ENCODE data around the gene AKR1B1.

Gene AKR1B1

GRCh38 chr7:134419085-134419484 lies 39.8 kb downstream of the AKR1B1 start:
- no peak for DNase-seq (ENCODE audit: low read depth in 2 of 2)

GRCh38 chr7:134415700-134416099 lies 43.2 kb downstream of the AKR1B1 start:
- DNase-seq (ENCODE audit: low read depth in 2 of 2) = no peak

- no peak for DNase-seq (ENCODE audit: low read depth in 2 of 2)
Observed at GRCh38 chr7:134414109-134414508, 44.8 kb downstream of the AKR1B1 start.

- no peak for DNase-seq (ENCODE audit: low read depth in 2 of 2)
Observed at GRCh38 chr7:134407311-134407710, 51.6 kb downstream of the AKR1B1 start.

GRCh38 chr7:134406431-134406830 lies 52.5 kb downstream of the AKR1B1 start:
- DNase-seq (ENCODE audit: low read depth in 2 of 2) = no peak

- DNase-seq (ENCODE audit: low read depth in 2 of 2) = no peak
Observed at GRCh38 chr7:134405299-134405698, 53.6 kb downstream of the AKR1B1 start.

- DNase-seq (ENCODE audit: low read depth in 2 of 2) = no peak
Observed at GRCh38 chr7:134403062-134403461, 55.8 kb downstream of the AKR1B1 start.

GRCh38 chr7:134400859-134401258 lies 58.0 kb downstream of the AKR1B1 start:
- DNase-seq (ENCODE audit: low read depth in 2 of 2) = no peak

- no peak for DNase-seq (ENCODE audit: low read depth in 2 of 2)
Observed at GRCh38 chr7:134396031-134396430, 62.9 kb downstream of the AKR1B1 start.

- no peak for DNase-seq (ENCODE audit: low read depth in 2 of 2)
Observed at GRCh38 chr7:134395604-134396003, 63.3 kb downstream of the AKR1B1 start.

GRCh38 chr7:134394056-134394455 lies 64.8 kb downstream of the AKR1B1 start:
- no peak for DNase-seq (ENCODE audit: low read depth in 2 of 2)

All from stimulated activated CD8-positive, alpha-beta memory T cell treated with anti-CD3 and anti-CD28 coated beads, Interleukin-15, amount 100 ng/mL, for 48 hours (primary cell).